H4 (cell line): Measurements from ENCODE around the gene PTPN20. TPM values are rescaled to one million over a fixed set of nuclear protein-coding genes. Genes with fewer than 3 reads are reported as not detected.

ENCODE experiments used
- DNase-seq: peaks from one replicate; pipeline ENCODE4 v3.0.0-alpha.2; 2015; ENCODE audit warnings: low spot score
- total RNA-seq: library from RNA; depleted of rRNA; stranded (reverse); fragments of >200 nt; shearing (Covaris generic); gene quantifications from 2 replicates; pipeline ENCODE4 v1.2.3, GENCODE V29; 2014

The PTPN20 gene
- total RNA-seq, 1 experiment from 2014 or later: not detected

DNA sequence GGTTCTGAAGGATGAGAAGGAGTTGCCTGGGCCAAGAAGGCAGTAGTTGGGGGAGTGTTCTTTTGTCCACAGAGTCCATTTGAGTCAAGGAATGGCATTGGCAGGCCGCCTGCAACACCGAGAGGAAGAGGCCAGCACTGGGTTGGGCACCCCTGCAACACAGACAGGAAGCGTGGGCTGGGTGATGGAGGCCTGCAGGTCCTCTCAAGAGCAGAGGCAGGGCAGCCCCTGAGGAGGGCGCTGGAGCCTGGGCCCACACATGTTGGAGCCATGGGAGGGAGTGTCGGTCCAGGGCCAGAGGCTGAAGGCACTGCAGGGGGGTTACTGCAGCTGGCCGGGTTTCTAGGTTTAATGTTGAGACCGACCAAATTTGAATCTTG lies 137.3 kb downstream of the PTPN20 start:
- no peak for DNase-seq

DNA sequence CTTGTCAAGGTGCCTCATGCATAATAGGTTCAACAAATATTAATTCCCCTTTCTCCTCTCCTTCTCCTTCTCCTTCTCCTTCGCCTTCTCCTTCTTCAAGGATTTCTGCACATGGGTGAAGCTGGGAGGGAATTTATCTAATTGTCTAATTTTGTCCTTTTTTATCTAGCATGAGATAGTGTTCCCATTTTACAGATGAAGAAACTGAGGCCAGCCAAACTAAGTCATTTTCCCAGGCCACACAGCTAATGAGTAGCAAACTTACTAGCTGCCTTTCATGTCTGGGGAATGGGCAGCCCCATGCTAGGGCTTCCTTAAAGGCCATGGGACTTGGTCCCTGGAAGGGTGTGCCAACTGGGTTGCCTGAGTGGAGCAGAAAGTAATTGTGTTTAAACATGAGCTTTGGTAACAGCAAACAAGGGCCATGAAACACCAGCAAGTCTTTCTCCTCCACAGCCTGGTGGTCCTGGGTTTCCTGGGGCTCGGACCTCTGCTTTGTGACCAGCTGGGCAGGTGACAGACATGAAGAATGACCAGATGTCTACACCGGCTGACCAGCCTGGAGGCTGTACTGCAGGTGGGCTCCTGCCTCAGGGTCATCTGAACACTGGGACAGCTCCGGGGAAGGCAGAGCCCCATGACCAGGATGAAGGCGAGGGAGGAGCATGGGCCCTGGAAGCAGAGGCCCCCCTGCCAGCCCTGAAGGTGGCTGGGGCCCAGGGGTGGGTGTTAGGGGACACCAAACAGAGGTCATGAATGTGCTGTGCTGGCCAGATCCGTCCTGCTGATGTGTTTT lies 138.0 kb downstream of the PTPN20 start:
- no peak for DNase-seq

DNA sequence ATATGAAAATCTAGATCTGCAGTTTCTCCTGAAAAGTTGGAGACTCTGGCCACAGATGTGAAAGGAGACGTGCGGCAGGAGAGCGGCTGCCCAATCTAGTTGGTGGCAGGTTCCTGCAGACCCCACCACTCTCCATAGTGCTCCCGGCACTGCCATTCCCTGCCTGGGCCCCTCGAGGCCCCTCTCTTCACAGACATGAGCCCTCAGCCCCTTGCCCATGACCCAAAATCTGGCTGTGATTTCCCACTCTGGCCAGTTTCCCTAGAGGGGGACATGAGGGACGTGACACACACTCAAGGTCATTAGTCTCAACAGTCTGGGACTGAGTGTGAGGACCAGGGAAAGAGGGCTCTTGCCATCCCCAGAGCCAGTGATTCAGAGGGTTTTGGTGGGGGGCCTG lies 138.7 kb downstream of the PTPN20 start:
- no peak for DNase-seq

DNA sequence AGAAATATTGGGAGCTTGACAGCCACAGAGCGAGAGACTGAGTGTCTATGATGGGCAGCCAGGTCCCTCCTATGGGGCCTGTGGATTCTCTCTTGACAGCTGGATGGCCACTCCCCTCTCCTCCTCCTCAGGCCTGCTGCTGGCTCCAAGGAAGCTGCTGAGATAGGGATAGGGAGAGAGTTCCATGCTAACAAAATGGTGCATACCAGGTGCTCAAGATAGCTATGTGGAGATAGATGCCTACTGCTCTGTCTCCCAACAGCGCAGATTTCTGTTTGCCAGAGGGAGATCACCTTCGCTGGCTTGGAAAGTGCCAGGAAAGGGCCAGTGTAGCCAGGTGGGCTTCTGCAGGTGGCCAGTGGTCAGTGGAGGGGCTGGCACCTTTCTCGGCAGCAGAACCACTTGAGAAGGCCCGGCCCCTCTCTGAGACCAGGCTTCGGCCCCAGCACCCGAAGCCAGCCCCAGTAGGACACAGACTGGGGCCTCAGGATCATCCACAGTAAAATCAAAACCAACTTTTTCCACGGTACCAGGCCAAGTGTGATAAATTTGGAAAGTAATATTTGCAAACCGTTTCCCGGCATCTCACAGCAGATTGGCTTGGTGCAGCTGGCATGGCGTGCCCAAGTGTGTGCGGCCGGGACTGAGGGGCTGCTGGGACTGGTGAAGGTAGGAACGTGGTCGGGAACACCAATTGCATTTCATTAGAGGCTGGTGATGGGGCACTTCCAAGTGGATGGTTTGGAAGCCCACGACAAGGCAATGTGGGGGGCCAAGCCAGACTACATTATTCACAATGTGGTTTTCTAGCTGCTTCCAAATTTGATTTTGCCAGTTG lies 139.6 kb downstream of the PTPN20 start:
- no peak for DNase-seq

DNA sequence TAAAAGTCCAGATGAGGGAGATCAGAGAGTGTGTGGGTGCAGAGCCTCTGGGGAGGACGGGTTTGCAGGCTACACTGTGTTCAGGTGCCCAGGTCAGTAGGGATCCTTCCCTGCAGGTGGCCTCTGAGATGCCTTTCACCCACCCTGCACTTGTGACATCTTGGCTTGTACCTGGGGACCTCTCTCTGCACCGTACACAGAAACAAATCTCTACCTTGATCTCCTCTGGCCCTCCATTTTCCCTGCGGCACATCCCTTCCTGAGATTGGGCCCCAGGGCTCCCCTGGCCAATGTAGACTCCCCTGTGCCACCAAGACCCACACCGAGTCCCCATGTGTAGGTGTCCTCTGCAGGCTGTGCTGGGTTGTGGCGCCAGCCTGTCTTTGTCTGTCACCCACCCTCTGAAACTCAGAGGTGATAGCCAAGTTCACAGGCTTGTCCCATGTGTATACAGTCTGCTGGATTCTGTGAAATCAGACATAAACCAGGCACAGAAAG lies 140.6 kb downstream of the PTPN20 start:
- DNase-seq: no peak
